Body of pancreas (tissue), 4 donors: Measurements from ENCODE around the gene AKT3.

Experiments used
- POLR2A ChIP-seq, 3 donors: fragments of 450-650 bp; IDR thresholded peaks; one replicate each; pipeline ENCODE4 v1.6.1; 2016; ENCODE audit warnings: antibody characterized with exemption in 3 of 3, mild to moderate bottlenecking in 2 of 3
- TF ChIP-seq, protein P1 (sequence below), 7 experiments: fragments of 450-650 bp in 4 of 7; fragments of 200-600 bp in 3 of 7; sonication (generic) in 3 of 7; IDR thresholded peaks; one replicate each; pipeline ENCODE4 v1.5.1; 2016 to 2019; ENCODE audit warnings: antibody characterized with exemption in 7 of 7

DNA sequence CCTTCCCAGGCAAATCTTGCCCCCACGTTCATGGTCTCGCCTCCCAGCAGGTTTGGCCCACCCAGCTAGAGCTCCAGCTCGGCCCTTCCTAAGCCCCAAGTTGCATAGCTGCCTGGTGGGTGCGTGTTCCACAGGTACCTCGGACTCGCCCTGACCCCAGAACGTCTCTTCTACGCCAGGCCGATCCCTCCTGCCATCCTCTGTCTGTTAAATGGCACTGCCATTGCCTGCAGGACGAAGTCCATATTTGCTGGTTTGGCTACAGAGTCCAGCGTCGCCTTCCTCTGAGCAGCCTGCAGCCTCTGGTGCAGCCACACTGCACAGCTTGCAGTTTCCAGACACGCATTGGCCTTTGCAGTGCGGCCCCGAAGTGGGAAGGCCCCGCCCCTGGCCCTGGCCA is 366.1 kb downstream of the AKT3 start:
- TF ChIP-seq, protein P1, sequence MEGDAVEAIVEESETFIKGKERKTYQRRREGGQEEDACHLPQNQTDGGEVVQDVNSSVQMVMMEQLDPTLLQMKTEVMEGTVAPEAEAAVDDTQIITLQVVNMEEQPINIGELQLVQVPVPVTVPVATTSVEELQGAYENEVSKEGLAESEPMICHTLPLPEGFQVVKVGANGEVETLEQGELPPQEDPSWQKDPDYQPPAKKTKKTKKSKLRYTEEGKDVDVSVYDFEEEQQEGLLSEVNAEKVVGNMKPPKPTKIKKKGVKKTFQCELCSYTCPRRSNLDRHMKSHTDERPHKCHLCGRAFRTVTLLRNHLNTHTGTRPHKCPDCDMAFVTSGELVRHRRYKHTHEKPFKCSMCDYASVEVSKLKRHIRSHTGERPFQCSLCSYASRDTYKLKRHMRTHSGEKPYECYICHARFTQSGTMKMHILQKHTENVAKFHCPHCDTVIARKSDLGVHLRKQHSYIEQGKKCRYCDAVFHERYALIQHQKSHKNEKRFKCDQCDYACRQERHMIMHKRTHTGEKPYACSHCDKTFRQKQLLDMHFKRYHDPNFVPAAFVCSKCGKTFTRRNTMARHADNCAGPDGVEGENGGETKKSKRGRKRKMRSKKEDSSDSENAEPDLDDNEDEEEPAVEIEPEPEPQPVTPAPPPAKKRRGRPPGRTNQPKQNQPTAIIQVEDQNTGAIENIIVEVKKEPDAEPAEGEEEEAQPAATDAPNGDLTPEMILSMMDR (IDR thresholded peaks at IDR 0.05): no peak
- no peak for TF ChIP-seq POLR2A (IDR thresholded peaks at IDR 0.05)
